Stimulated activated CD8-positive, alpha-beta memory T cell treated with anti-CD3 and anti-CD28 coated beads, Interleukin-4, amount 100 ng/mL, for 4 hours (primary cell): ENCODE results near the gene ACAP3.

Source experiments
- DNase-seq, 2 donors: peaks; one replicate each; pipeline ENCODE4 v3.0.0-alpha.2; 2020; ENCODE audit warnings: low read depth in 2 of 2, low spot score in 1 of 2

Gene ACAP3

DNA sequence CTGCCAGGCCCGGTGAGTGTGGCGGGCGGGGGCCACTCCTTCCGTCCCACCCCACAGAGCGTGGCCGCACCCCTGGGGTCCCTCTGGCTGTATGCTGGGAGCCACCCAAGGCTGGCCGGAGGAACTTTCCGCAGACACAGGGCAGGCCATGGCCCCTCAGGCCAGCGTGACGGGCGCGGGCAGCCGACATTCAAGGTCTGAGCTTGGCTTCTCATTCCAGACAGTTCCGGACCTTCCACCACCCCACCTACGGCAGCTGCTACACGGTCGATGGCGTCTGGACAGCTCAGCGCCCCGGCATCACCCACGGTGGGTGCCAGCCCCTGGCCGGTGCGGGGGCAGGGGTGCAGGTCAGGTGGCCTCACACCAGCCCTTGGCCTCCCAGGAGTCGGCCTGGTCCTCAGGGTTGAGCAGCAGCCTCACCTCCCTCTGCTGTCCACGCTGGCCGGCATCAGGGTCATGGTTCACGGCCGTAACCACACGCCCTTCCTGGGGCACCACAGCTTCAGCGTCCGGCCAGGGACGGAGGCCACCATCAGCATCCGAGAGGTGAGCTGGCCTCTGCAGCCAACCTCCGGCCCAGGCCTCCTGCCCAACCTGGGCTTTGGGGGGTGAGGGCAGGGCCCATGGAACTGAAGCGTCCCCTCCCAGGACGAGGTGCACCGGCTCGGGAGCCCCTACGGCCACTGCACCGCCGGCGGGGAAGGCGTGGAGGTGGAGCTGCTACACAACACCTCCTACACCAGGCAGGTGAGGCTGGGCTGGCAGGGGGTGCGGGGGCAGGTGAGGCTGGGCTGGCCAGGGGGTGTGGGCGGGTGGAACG, 20.2 kb downstream of the ACAP3 start:
- no peak for DNase-seq

DNA sequence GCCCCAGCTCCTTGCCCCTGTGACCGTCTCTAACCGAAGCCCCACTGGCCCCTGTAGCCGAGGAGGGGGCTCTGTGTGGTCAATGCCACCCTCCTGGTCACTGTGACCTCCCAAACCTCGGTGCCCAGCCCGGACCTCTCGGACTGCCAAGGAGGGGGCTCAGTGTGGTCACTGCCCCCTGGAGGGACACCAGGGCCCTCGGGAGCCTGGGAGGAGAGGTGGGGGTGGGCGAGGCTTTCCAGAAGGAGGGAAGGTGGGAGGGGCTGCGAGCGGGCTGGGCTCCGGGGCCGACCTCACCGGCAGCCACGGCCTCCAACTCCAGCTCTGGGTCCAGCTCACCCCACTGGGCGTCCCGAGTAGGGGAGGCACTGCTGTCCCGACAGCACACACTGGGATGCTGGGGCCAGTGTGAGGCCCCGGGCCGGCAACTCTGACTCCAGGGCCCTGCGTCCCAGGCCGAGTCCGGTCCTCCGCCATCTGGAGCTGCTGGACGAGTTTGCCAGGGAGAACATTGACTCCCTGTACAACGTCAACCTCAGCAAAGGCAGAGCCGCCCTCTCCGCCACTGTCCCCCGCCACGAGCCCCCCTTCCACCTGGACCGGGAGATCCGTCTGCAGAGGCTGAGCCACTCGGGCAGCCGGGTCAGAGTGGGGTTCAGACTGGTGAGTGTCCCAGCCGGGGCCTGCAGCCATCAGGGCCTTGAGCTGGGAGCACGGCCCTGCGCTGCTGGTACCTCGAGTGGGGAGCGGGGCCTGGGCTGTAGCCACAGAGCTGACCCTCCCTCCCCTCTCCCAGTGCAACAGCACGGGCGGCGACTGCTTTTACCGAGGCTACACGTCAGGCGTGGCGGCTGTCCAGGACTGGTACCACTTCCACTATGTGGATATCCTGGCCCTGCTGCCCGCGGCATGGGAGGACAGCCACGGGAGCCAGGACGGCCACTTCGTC, 21.1 kb downstream of the ACAP3 start:
- DNase-seq: no peak

- DNase-seq: no peak
These were observed 22.0 kb downstream of the ACAP3 start for GRCh38 chr1:1285611-1286311.

DNA sequence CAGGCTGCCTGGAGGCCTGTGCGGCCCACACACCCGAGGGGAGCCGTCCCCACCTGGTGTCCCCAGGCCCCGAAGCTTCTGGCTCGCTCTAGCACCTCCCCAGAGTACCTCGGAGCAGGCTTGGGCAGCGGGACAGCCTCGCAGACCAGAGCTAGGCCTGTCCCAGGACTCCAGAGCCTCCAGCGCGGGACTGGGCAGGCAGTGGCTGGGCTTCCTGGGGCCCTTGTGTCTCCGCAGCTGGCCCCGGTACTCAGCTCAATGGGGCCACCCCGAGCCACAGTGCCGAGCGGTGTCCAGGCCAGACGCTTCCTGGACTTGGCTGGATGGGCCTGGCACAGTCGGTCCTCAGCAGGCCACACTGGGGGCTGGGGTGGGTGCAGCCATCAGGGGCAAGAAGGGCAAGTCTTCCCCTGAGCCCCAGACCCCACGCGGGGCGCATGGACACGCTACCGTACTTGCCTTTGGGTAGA, 22.6 kb downstream of the ACAP3 start:
- DNase-seq: no peak

DNA sequence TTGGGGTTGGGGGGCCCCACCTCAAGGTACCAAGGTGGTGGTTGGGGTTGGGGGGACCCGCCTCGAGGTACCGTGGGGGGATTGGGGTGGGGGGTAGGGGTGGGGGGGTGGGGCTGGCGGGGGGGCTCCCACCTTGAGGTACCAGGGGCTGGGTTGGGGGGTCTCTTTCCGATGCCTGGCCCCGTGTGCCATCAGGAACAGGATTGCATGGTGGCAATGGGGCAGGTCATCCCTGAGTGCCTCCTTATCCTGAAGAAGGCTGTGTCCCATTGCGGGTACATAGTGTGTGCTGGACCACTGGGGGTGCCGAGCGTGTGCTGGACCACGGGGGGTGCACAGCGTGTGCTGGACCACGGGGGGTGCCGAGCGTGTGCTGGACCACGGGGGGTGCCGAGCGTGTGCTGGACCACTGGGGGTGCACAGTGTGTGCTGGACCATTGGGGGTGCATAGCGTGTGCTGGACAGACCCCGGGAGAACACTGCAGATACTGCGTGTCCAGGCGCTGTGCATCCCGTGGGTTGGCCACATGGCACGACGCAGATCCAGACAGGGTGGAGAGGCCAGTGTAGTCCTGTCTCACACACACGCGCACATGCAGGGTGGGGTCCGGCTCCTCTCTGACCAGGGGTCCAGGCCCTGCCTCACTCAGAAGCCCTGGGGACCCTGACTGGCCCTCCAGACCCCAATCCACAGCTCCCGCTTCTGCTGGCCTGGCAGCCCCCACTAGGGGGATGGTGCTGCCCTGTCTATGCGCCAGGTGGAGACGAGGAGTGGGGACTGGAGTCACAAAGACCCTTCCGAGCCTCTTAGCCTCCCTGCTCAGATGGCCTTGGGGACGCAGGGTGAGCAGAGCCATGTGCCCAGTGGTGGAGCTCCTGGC, 23.3 kb downstream of the ACAP3 start:
- DNase-seq: no peak

DNA sequence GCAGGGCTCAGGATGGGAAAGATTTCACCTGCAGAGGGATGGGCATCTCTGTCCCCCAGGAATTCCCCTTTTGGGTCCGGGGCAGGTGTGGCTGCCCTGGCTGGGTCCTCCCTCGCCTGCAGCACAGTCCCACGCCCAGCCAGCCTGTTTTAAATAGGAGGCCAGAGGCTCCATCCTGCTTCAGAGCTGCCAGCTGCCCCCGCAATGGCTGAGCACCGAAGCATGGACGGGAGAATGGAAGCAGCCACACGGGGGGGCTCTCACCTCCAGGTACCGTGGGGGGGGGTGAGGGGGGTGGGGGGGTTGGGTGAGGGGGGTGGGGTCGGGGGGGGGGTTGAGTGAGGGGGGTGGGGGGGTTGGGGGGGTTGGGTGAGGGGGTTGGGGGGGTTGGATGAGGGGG, 23.9 kb downstream of the ACAP3 start:
- no peak for DNase-seq

- no peak for DNase-seq
These were observed 24.7 kb downstream of the ACAP3 start for GRCh38 chr1:1282998-1283397.

DNA sequence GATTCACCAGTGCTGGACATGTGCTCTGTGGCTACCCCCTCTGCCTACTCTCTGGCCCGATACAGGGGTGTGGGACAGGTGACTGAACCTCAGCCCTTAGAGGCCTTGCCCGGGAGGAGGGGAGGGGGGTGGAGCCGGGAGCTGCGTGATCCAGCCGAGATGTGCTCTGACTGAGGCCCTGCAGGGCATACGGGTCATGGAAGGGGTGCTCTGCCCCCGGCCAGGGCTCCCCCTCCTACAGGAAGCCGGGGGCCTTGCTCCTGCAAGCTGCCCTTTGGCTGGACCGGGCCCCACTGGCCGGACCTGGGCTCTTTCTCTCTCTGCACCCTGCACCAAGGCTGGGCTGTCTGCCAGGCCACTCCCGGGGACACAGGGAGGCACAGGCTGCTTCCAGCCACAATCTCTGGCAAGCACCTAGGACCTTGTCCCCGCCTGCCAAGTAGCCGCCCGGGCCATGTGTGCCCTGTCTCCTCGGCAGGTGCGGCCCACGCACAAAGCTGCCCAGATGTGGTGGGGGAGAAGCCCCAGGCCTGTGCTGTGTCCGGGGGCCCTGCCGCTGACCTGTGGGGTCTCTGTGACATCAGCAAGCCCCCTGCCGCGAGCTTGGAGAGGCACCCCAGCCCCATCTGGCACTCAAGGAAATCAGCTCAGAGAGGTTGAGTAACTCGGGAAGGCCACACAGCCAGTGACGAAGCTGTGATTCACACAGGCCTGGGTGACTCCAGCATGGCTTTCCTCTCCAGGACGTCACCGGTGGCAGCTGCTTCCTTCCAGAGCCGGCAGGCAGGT, 26.0 kb downstream of the ACAP3 start:
- DNase-seq: no peak

DNA sequence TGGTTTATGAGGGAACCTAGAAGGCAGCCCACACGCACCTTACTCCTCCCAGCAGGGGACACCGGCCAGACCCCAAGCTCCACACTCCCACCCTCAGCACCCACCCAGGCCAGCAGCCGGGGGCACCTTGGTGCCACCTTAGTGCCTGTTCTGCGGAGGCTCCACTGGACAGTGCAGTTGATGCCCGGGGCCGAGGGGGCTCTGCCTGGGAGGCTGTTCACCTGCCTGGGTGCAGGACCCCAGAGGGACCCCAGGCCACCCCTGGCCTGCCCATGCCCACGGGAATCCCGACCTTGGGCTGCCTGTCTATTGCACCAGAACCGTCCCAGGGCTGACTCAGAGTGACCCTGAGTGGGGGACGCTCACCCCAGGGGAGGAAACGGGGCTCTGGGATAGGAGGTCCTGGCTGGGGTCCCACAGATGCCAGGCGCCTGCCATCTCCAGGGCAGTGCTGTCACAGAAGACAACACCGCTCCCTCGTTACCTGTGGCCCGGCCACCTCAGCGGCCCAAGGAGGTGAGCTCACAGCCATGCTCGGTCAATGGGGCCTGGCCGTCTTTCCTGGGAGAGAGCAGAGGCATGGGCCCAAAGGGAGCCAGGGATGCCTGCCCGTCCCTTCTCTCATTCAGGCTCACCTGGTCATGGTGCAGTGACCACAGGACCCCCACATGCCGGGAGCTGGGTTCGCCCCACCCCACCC, 26.8 kb downstream of the ACAP3 start:
- DNase-seq: no peak

- DNase-seq: no peak
These were observed 28.7 kb downstream of the ACAP3 start for GRCh38 chr1:1279028-1279427.

- no peak for DNase-seq
These were observed 29.1 kb downstream of the ACAP3 start for GRCh38 chr1:1278620-1279019.

- no peak for DNase-seq
These were observed 31.9 kb downstream of the ACAP3 start for GRCh38 chr1:1275836-1276235.

DNA sequence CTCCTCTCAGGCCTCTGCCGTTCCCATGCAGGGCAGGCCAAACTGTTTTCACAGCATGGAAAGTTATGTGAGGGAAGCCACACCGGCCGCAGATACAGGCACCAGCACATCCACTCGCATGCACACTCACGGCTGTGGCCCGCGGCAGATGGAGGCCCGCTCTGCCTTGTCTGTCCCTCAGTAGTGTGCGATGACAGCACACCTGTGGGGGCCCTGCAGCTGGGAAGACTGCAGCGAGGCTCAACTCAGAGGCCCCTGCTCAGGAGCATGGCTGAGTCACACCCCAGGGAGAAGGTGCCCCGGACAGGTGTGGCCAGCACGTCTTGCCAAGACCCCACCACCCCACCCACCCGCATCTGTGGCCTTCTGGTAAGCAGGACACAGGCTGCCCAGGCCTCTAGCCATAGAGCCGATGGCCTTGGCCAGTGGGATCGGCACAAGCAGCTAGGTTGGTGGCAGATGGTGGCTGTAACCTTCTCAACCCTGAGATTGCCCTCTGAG, 32.7 kb downstream of the ACAP3 start:
- DNase-seq: no peak

DNA sequence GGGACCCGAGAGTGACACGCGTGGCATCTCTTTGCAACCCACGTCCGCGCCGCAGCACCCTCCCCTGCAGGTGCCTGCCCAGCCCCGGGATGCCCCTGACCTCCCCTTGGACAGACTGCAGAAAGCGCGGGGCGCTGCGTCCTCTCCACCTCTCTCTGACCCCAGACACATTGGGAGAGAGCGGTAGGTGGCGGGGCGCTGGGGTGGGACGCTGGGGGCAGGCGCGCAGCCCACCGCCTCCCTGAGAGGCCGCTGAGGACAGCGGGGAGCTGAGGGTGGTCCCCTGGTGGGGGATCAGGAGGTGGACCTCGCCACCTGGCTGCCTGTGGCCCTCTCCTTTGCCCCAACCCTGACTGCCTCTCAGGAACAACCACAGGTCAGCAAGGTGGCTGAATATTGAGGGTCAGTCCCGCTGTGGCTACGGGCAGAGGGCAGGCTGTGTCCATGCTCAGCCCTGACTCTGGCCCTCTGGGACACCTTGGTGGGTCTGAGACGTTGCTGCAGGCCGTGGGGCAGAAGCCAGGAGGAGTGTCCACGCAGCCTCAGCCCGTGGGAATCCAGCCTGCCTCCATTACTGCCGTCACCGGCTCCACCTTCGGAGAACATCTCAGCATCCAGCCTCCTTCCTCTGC, 33.3 kb downstream of the ACAP3 start:
- DNase-seq: no peak

DNA sequence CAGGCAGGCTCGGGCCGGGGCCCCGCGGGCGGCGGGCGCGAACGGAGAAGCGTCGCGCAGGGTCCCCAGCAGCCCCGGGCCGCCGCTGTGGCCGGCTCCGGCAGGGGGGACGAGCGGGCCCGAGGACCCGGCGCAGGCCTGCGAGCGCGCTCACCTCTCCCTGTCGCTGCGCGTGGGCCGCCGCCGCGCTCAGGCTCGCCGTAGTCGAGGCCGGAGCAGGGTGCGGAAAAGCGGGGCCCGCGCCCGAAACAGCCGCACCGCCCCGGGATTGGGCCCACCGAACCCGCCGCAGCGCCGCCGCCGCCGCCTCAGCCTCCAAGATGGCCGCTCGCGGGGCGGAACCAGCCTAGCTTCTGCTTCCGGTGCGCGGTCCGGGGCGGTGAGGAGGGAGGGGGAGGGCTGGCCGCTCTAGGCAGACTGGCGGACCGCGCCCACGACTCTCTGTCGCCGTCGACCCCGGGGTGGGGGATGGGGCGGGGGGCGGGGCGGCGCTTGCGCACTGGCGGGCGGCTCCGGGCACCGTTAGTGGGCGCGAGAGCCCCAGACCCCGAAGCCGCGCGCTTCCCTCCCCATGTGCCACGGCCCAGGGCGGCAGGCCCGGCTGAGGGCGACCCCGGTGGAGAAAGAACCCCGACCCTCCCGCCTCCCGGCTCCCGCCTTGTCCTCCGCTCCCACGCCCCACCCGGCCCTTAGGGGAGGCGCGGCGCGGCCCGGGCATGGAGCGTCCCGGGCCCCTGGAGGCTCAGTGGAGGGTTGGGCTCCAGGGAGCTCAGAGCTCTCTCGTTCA, 34.0 kb downstream of the ACAP3 start, which contains the start of gene UBE2J2:
Gene UBE2J2 (minus strand): TSS at position 343 of the 787 bp plus-strand sequence. CDS start 5,862 bp downstream, outside the sequence.
- DNase-seq: peak; percentile 88 to 89

DNA sequence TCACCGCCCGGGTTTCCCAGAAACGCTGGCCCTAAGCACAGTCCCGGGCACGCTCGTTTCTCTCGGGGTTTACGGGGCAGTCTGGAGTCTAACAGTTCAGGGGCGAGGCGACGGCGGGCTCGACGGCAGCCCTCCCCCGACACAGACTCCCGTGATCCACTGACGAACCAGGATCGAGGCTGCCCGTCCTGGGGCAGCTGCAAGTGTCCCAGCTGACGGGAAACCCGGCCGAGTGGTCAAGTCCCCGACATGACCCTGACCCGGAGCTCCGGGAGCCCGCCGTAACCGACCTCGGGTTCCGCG, 34.6 kb downstream of the ACAP3 start:
- DNase-seq: no peak

GRCh38 chr1:1272341-1273208, 35.2 kb downstream of the ACAP3 start:
- DNase-seq: no peak
